Gastrocnemius medialis (tissue), 4 donors: Measurements from ENCODE around the gene KCNQ1.

Experiments used
- POLR2A ChIP-seq, 2 donors: fragments of 450-650 bp; IDR thresholded peaks; one replicate each; pipeline ENCODE4 v1.6.1; 2017; ENCODE audit warnings: antibody characterized with exemption in 2 of 2, mild to moderate bottlenecking in 2 of 2, moderate library complexity in 2 of 2
- TF ChIP-seq, protein P1 (sequence below), 5 experiments: fragments of 450-650 bp in 3 of 5; fragments of 200-600 bp in 2 of 5; sonication (generic) in 2 of 5; IDR thresholded peaks in 4 of 5; conservative IDR thresholded peaks in 1 of 5; 1 replicate in 4 of 5; 2 replicates in 1 of 5; pipeline ENCODE4 v1.5.1; 2016 to 2019; ENCODE audit warnings: antibody characterized with exemption in 5 of 5, mild to moderate bottlenecking in 3 of 5, moderate library complexity in 3 of 5

DNA sequence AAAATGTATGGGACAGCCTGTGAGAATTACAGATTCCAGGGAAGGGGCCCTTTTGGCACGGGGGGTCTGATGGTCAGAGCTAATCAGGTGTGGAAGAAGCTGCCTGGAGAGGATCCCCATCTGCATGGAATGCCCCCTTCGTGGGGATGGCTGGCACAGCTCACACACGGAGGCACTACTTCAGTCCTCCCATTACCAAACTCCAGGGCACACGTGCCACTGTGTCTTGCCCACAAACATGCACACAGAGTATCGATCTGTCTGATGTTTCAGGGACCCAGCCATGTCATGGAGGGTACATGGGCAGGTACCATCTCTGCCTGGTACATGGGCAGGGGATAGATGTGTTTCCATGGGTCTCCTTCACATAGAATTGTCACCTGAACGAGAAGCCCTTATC, 240.2 kb downstream of the KCNQ1 start:
- TF ChIP-seq, protein P1, sequence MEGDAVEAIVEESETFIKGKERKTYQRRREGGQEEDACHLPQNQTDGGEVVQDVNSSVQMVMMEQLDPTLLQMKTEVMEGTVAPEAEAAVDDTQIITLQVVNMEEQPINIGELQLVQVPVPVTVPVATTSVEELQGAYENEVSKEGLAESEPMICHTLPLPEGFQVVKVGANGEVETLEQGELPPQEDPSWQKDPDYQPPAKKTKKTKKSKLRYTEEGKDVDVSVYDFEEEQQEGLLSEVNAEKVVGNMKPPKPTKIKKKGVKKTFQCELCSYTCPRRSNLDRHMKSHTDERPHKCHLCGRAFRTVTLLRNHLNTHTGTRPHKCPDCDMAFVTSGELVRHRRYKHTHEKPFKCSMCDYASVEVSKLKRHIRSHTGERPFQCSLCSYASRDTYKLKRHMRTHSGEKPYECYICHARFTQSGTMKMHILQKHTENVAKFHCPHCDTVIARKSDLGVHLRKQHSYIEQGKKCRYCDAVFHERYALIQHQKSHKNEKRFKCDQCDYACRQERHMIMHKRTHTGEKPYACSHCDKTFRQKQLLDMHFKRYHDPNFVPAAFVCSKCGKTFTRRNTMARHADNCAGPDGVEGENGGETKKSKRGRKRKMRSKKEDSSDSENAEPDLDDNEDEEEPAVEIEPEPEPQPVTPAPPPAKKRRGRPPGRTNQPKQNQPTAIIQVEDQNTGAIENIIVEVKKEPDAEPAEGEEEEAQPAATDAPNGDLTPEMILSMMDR (IDR thresholded peaks at IDR 0.05 in 4 of 5, conservative IDR thresholded peaks at IDR 0.05 in 1 of 5): no peak
- no peak for TF ChIP-seq POLR2A (IDR thresholded peaks at IDR 0.05)
